SW 1271 (cell line): ENCODE data around the gene CCDC127.

Experiments
- DNase-seq, 2 experiments: peaks; one replicate each; lab custom pipeline; 2025; lab: John Stamatoyannopoulos, UW

The CCDC127 gene

GRCh38 chr5:157801-158200 lies 60.2 kb downstream of the CCDC127 start:
- DNase-seq = no peak

GRCh38 chr5:157126-157715 lies 60.7 kb downstream of the CCDC127 start:
- no peak for DNase-seq

- DNase-seq = no peak
Observed at GRCh38 chr5:156411-157072, 61.4 kb downstream of the CCDC127 start.

GRCh38 chr5:155651-156410 lies 62.1 kb downstream of the CCDC127 start:
- no peak for DNase-seq

GRCh38 chr5:154826-155225 lies 63.1 kb downstream of the CCDC127 start:
- DNase-seq = no peak

- no peak for DNase-seq
Observed at GRCh38 chr5:154236-154635, 63.7 kb downstream of the CCDC127 start.

- DNase-seq = no peak
Observed at GRCh38 chr5:153256-153655, 64.7 kb downstream of the CCDC127 start.

GRCh38 chr5:152077-152476 lies 65.9 kb downstream of the CCDC127 start:
- no peak for DNase-seq

GRCh38 chr5:150746-151145 lies 67.2 kb downstream of the CCDC127 start:
- DNase-seq = no peak

GRCh38 chr5:149745-150485 lies 68.0 kb downstream of the CCDC127 start:
- no peak for DNase-seq

GRCh38 chr5:147751-148150 lies 70.2 kb downstream of the CCDC127 start:
- DNase-seq = no peak
